Prostate gland (tissue), 2 donors: ENCODE data around the gene MATR3. TPM values are rescaled to one million over a fixed set of nuclear protein-coding genes. Genes with fewer than 3 reads are reported as not detected.

Experiments
- DNase-seq: peaks from one replicate; pipeline ENCODE4 v3.0.0-alpha.2; 2019; ENCODE audit warnings: low spot score
- H3K27ac ChIP-seq, 2 donors: fragments of 200-600 bp; sonication (generic); 2 replicates each; pipeline ENCODE4 v1.5.1; 2017 to 2019
- H3K27me3 ChIP-seq: fragments of 200-600 bp; sonication (generic); replicated peaks from 2 replicates; pipeline ENCODE4 v1.5.1; 2019; ENCODE audit not compliant: insufficient read depth
- H3K36me3 ChIP-seq, 2 donors: fragments of 200-600 bp; sonication (generic); 1 replicate in 1 of 2; 2 replicates in 1 of 2; pipeline versions ENCODE4 v1.5.1 to v1.8.1; 2017 to 2019
- H3K4me1 ChIP-seq: fragments of 200-600 bp; sonication (generic); replicated peaks from 2 replicates; pipeline ENCODE4 v1.5.1; 2019
- H3K4me3 ChIP-seq, 2 donors: fragments of 200-600 bp; sonication (generic); 2 replicates each; pipeline ENCODE4 v1.5.1; 2017 to 2019
- H3K9me3 ChIP-seq: fragments of 200-600 bp; sonication (generic); 2 replicates; pipeline ENCODE4 v1.5.1; 2017
- POLR2A ChIP-seq: fragments of 450-650 bp; IDR thresholded peaks from one replicate; pipeline ENCODE4 v1.6.1; 2016; ENCODE audit warnings: antibody characterized with exemption, mild to moderate bottlenecking
- POLR2AphosphoS5 ChIP-seq: sonication (generic); formaldehyde crosslinking; IDR thresholded peaks from one replicate; pipeline ENCODE4 v1.6.1; 2017; ENCODE audit warnings: antibody characterized with exemption
- WGBS: methylation state at CpG from one replicate; pipeline ENCODE4 v1.1.5; 2018; 5-methylcytosine and 5-hydroxymethylcytosine counted together
- intact Hi-C: fragments of 100-400 bp; cut with DNase I; formaldehyde crosslinking; loops from one replicate; pipeline ENCODE4 v1.14.2; 2022
- small RNA-seq, 2 donors: library from RNA; depleted of rRNA; stranded (forward); fragments of <200 nt; gene quantifications; one replicate each; pipeline ENCODE3, GENCODE V24; 2016
- total RNA-seq, 2 donors: library from RNA; depleted of rRNA; stranded (reverse); fragments of >200 nt; gene quantifications; one replicate each; pipeline ENCODE4 v1.1.0, GENCODE V29; 2016
- TF ChIP-seq, protein P1 (sequence below), 4 experiments: fragments of 200-600 bp in 2 of 4; fragments of 450-650 bp in 2 of 4; sonication (generic) in 2 of 4; IDR thresholded peaks; 1 replicate in 3 of 4; 2 replicates in 1 of 4; pipeline ENCODE4 v1.5.1; 2016 to 2019; ENCODE audit warnings: antibody characterized with exemption in 4 of 4, mild to moderate bottlenecking in 2 of 4, moderate library complexity in 2 of 4

MATR3 gene
- total RNA-seq, 2 donors from 2014 or later = 192 to 207 TPM

GRCh38 chr5:139379626-139380449 lies 86.3 kb downstream of the MATR3 start:
- no peak for DNase-seq
- no peaks in the 10 kb centered on the region for H3K36me3 ChIP-seq
- H3K4me1 ChIP-seq = peaks cover 10% of the 10 kb centered on the region
- 88% methylated on average over 14 of the region's 15 CpGs for WGBS
- no peak overlapping the region for H3K27ac ChIP-seq
- no peaks in the 10 kb centered on the region for H3K9me3 ChIP-seq
- H3K27me3 ChIP-seq = no peaks in the 10 kb centered on the region
- intact Hi-C loops = no loop called here
- no peak overlapping the region for H3K4me3 ChIP-seq
- TF ChIP-seq, protein P1, sequence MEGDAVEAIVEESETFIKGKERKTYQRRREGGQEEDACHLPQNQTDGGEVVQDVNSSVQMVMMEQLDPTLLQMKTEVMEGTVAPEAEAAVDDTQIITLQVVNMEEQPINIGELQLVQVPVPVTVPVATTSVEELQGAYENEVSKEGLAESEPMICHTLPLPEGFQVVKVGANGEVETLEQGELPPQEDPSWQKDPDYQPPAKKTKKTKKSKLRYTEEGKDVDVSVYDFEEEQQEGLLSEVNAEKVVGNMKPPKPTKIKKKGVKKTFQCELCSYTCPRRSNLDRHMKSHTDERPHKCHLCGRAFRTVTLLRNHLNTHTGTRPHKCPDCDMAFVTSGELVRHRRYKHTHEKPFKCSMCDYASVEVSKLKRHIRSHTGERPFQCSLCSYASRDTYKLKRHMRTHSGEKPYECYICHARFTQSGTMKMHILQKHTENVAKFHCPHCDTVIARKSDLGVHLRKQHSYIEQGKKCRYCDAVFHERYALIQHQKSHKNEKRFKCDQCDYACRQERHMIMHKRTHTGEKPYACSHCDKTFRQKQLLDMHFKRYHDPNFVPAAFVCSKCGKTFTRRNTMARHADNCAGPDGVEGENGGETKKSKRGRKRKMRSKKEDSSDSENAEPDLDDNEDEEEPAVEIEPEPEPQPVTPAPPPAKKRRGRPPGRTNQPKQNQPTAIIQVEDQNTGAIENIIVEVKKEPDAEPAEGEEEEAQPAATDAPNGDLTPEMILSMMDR (IDR thresholded peaks at IDR 0.05) = no peak
- TF ChIP-seq POLR2AphosphoS5 (no peak), POLR2A (no peak)

Small RNA genes lying within 50 kb of the gene (small RNA-seq; reads per million reads assigned to genes)
- gene RNA5SP195 (0 reads per million in 2 donors), gene SNORA74A (12.0 to 33.4 reads per million in 2 donors), gene SNORA74D (15.4 to 26.3 reads per million in 2 donors)

Other genes with a start within 250 kb of the MATR3 start
- gene SIL1, start 95.4 kb upstream of the MATR3 start, total RNA-seq = 10 to 100 TPM; 69.9 to 75.6 TPM
- gene PAIP2, start 48.1 kb downstream of the MATR3 start, total RNA-seq = 100 to 1,000 TPM; 105 to 119 TPM
- 10 to 100 TPM; 11.5 to 26.3 TPM for gene SLC23A1, start 89.6 kb downstream of the MATR3 start, total RNA-seq
- 1 to 10 TPM; 2.7 to 4.3 TPM for gene MZB1, start 96.2 kb downstream of the MATR3 start, total RNA-seq
- gene PROB1, start 101.4 kb downstream of the MATR3 start, total RNA-seq = 1 to 10 TPM; 2.4 TPM
- gene SPATA24, start 110.3 kb downstream of the MATR3 start, total RNA-seq = 10 to 100 TPM in 1 of 2 donors, 1 to 10 TPM in 1; 4.4 to 27.3 TPM
- gene DNAJC18, start 145.8 kb downstream of the MATR3 start, total RNA-seq = 10 to 100 TPM in 1 of 2 donors, 1 to 10 TPM in 1; 7.3 to 11.5 TPM
- 1 to 10 TPM; 5.3 to 6.7 TPM for gene ECSCR, start 169.0 kb downstream of the MATR3 start, total RNA-seq
- not detected for gene SMIM33, start 177.3 kb downstream of the MATR3 start, total RNA-seq
- 10 to 100 TPM; 33.8 to 59.1 TPM for gene STING1, start 189.0 kb downstream of the MATR3 start, total RNA-seq